H9 (cell line): ENCODE data around the gene AARSD1. TPM values are rescaled to one million over a fixed set of nuclear protein-coding genes. Genes with fewer than 3 reads are reported as not detected.

Source experiments
- DNase-seq: peaks from one replicate; pipeline ENCODE4 v3.0.0-alpha.2; 2017
- H2AFZ ChIP-seq: one replicate; pipeline ENCODE4 v1.6.1; 2013; ENCODE audit warnings: mild to moderate bottlenecking, low read length, control low read depth, moderate library complexity
- H2AK5ac ChIP-seq: 2 replicates; pipeline ENCODE4 v1.6.1; 2013; ENCODE audit warnings: low read length, control low read depth, mixed read lengths; ENCODE audit not compliant: insufficient read length
- H2BK120ac ChIP-seq: one replicate; pipeline ENCODE4 v1.6.1; 2013; ENCODE audit warnings: low read depth, mild to moderate bottlenecking, low read length, control low read depth, inconsistent platforms; ENCODE audit not compliant: poor library complexity, severe bottlenecking
- H2BK12ac ChIP-seq: 2 replicates; pipeline ENCODE4 v1.6.1; 2013; ENCODE audit warnings: low read length, control low read depth, mixed read lengths, low read depth; ENCODE audit not compliant: insufficient read length
- H2BK15ac ChIP-seq: 2 replicates; pipeline ENCODE4 v1.6.1; 2013; ENCODE audit warnings: low read depth, low read length, control low read depth
- H2BK20ac ChIP-seq: one replicate; pipeline ENCODE4 v1.6.1; 2013; ENCODE audit warnings: low read depth, mild to moderate bottlenecking, low read length, control low read depth, inconsistent platforms; ENCODE audit not compliant: poor library complexity, severe bottlenecking
- H2BK5ac ChIP-seq: 2 replicates; pipeline ENCODE4 v1.6.1; 2013; ENCODE audit warnings: low read length, control low read depth, mixed read lengths; ENCODE audit not compliant: insufficient read length
- H3K14ac ChIP-seq: 2 replicates; pipeline ENCODE4 v1.6.1; 2013; ENCODE audit warnings: low read length, control low read depth; ENCODE audit not compliant: insufficient read depth
- H3K18ac ChIP-seq: 2 replicates; pipeline ENCODE4 v1.6.1; 2013; ENCODE audit warnings: low read depth, mild to moderate bottlenecking, mixed read lengths, low read length, control low read depth; ENCODE audit not compliant: insufficient read length
- H3K23ac ChIP-seq: 2 replicates; pipeline ENCODE4 v1.6.1; 2013; ENCODE audit warnings: low read length, control low read depth, mixed read lengths, low read depth; ENCODE audit not compliant: insufficient read length
- H3K23me2 ChIP-seq: 2 replicates; pipeline ENCODE4 v1.6.1; 2013; ENCODE audit warnings: low read depth, mild to moderate bottlenecking, mixed read lengths, low read length, control low read depth; ENCODE audit not compliant: insufficient read length, poor library complexity, severe bottlenecking
- H3K27ac ChIP-seq: 2 replicates; pipeline ENCODE4 v1.5.1; 2013; ENCODE audit warnings: low read length, control low read depth, mixed read lengths, low read depth; ENCODE audit not compliant: insufficient read length
- H3K27me3 ChIP-seq: 2 replicates; pipeline ENCODE4 v1.6.1; 2013; ENCODE audit warnings: low read length, control low read depth, inconsistent platforms; ENCODE audit not compliant: insufficient read depth
- H3K4ac ChIP-seq: 2 replicates; pipeline ENCODE4 v1.6.1; 2013; ENCODE audit warnings: low read depth, mild to moderate bottlenecking, control low read depth, inconsistent platforms, low read length, moderate library complexity
- H3K4me1 ChIP-seq: 2 replicates; pipeline ENCODE4 v1.6.1; 2013; ENCODE audit warnings: low read length, control low read depth, inconsistent platforms; ENCODE audit not compliant: insufficient read depth
- H3K4me2 ChIP-seq: 2 replicates; pipeline ENCODE4 v1.6.1; 2013; ENCODE audit warnings: low read length, control low read depth, mixed read lengths; ENCODE audit not compliant: insufficient read length, insufficient read depth
- H3K56ac ChIP-seq: 2 replicates; pipeline ENCODE4 v1.6.1; 2013; ENCODE audit warnings: low read depth, mild to moderate bottlenecking, mixed read lengths, low read length, control low read depth; ENCODE audit not compliant: insufficient read length
- H3K79me1 ChIP-seq: 2 replicates; pipeline ENCODE4 v1.6.1; 2013; ENCODE audit warnings: low read depth, mild to moderate bottlenecking, moderate library complexity, low read length, control low read depth, inconsistent platforms; ENCODE audit not compliant: insufficient read depth, poor library complexity, severe bottlenecking
- H3K79me2 ChIP-seq: 2 replicates; pipeline ENCODE4 v1.6.1; 2013; ENCODE audit warnings: low read length, control low read depth, inconsistent platforms; ENCODE audit not compliant: insufficient read depth
- H3K9ac ChIP-seq: 2 replicates; pipeline ENCODE4 v1.6.1; 2013; ENCODE audit warnings: low read length, control low read depth, mixed read lengths; ENCODE audit not compliant: insufficient read length; ENCODE audit errors: extremely low read depth
- H3K9me3 ChIP-seq: one replicate; pipeline ENCODE4 v1.6.1; 2013; ENCODE audit warnings: low read depth, low read length, inconsistent platforms; ENCODE audit not compliant: control insufficient read depth
- H3T11ph ChIP-seq: one replicate; pipeline ENCODE4 v1.6.1; 2013; ENCODE audit warnings: mild to moderate bottlenecking, low read length, control low read depth, inconsistent platforms
- H4K20me1 ChIP-seq: one replicate; pipeline ENCODE4 v1.6.1; 2013; ENCODE audit not compliant: control insufficient read depth, insufficient read length, insufficient read depth
- H4K5ac ChIP-seq: 2 replicates; pipeline ENCODE4 v1.6.1; 2013; ENCODE audit warnings: low read depth, mild to moderate bottlenecking, mixed read lengths, low read length, control low read depth; ENCODE audit not compliant: insufficient read length
- H4K8ac ChIP-seq: replicated peaks from 2 replicates; pipeline ENCODE4 v1.6.1; 2013; ENCODE audit warnings: low read length, control low read depth, mixed read lengths, low read depth; ENCODE audit not compliant: insufficient read length
- H4K91ac ChIP-seq: 2 replicates; pipeline ENCODE4 v1.6.1; 2013; ENCODE audit warnings: low read depth, mild to moderate bottlenecking, moderate library complexity, mixed read lengths, low read length, control low read depth; ENCODE audit not compliant: insufficient read length
- H3K27ac Mint-ChIP-seq, 3 experiments: 2 replicates in 2 of 3; 3 replicates in 1 of 3; pipeline ENCODE4 v1.8.0; 2020 to 2021; ENCODE audit warnings: mixed read lengths in 3 of 3, mild to moderate bottlenecking in 1 of 3, moderate library complexity in 1 of 3
- H3K27me3 Mint-ChIP-seq: 2 replicates; pipeline ENCODE4 v1.8.0; 2021; ENCODE audit warnings: low read depth, mild to moderate bottlenecking, moderate library complexity, mixed read lengths
- H3K36me3 Mint-ChIP-seq, 3 experiments: 2 replicates in 2 of 3; 3 replicates in 1 of 3; pipeline ENCODE4 v1.8.0; 2020 to 2021; ENCODE audit warnings: low read depth in 3 of 3, mixed read lengths in 3 of 3; ENCODE audit not compliant: insufficient read depth in 1 of 3
- H3K4me1 Mint-ChIP-seq, 2 experiments: 2 replicates each; pipeline ENCODE4 v1.8.0; 2020; ENCODE audit warnings: mixed read lengths in 2 of 2
- H3K4me3 Mint-ChIP-seq, 2 experiments: 2 replicates in 1 of 2; 3 replicates in 1 of 2; pipeline ENCODE4 v1.8.0; 2020 to 2021; ENCODE audit warnings: mild to moderate bottlenecking in 2 of 2, mixed read lengths in 2 of 2, moderate library complexity in 1 of 2
- H3K9me3 Mint-ChIP-seq, 2 experiments: 2 replicates in 1 of 2; 3 replicates in 1 of 2; pipeline ENCODE4 v1.8.0; 2020; ENCODE audit warnings: mild to moderate bottlenecking in 2 of 2, mixed read lengths in 2 of 2, moderate library complexity in 1 of 2
- WGBS: extraction: QIAGEN DNeasy Blood & Tissue Kit; methylation state at CpG from one replicate; pipeline ENCODE4 v1.1.7; 2013; ENCODE audit warnings: missing lambda C conversion rate, low lambda C conversion rate, mixed read lengths; ENCODE audit not compliant: insufficient read length; ENCODE audit errors: extremely low coverage; 5-methylcytosine and 5-hydroxymethylcytosine counted together
- total RNA-seq: library from RNA; stranded (reverse); gene quantifications from 2 replicates; pipeline ENCODE4 v1.2.1, GENCODE V29; 2021
- TF ChIP-seq, protein P1 (sequence below): fragments of 200-600 bp; sonication (generic); conservative IDR thresholded peaks from 3 replicates; pipeline ENCODE4 v1.8.0; 2021; ENCODE audit warnings: antibody characterized with exemption, mild to moderate bottlenecking

Gene AARSD1
- total RNA-seq, 1 experiment from 2014 or later: 68.7 TPM

- Histone ChIP-seq H3K79me1 (peaks cover 6% of the 10 kb centered on the region), H3K14ac (peak within 1 kb of the TSS; percentile 92), H3K9me3 (no peaks in the 10 kb centered on the region), H3K4ac (peak within 1 kb of the TSS; percentile 40; the same call in 1 of the 2 replicates), H3K27ac (peak within 1 kb of the TSS; percentile 13), H3K9ac (peak within 1 kb of the TSS; percentile 98), H4K5ac (peak within 1 kb of the TSS; percentile 74), H2BK5ac (peak within 1 kb of the TSS; percentile 15), H3K23me2 (peaks cover 10% of the 10 kb centered on the region), H2BK12ac (no peak within 1 kb of the TSS), H2BK15ac (no peak within 1 kb of the TSS), H2BK120ac (no peak within 1 kb of the TSS), H3K4me2 (peak within 1 kb of the TSS; percentile 95), H2AFZ (no peak within 1 kb of the TSS), H3K18ac (peak within 1 kb of the TSS; percentile 81), H2BK20ac (no peak within 1 kb of the TSS), H3T11ph (no peak within 1 kb of the TSS), H3K23ac (no peak within 1 kb of the TSS), H2AK5ac (no peak within 1 kb of the TSS), H4K91ac (no peak within 1 kb of the TSS), H4K8ac (peak within 1 kb of the TSS; percentile 58), H3K27me3 (no peaks in the 10 kb centered on the region), H3K56ac (peak within 1 kb of the TSS; percentile 38), H3K4me1 (no peaks in the 10 kb centered on the region), H4K20me1 (no peaks in the 10 kb centered on the region), H3K79me2 (peaks cover 15% of the 10 kb centered on the region; the same call in 1 of the 2 replicates)
- H3K9me3 Mint-ChIP-seq: no peaks in the 10 kb centered on the region; a peak in 1 of 5 replicates
- H3K36me3 Mint-ChIP-seq: peaks cover 37 to 58% (median 52%) of the 10 kb centered on the region in 3 experiments
- peak within 1 kb of the TSS; percentile 98 to 100 (median 99) for H3K27ac Mint-ChIP-seq
- peaks cover 20 to 25% of the 10 kb centered on the region in 2 experiments for H3K4me1 Mint-ChIP-seq
- no peaks in the 10 kb centered on the region for H3K27me3 Mint-ChIP-seq
- DNase-seq: peak; percentile 100
- H3K4me3 Mint-ChIP-seq: peak within 1 kb of the TSS; percentile 97 to 98
- TF ChIP-seq, protein P1, sequence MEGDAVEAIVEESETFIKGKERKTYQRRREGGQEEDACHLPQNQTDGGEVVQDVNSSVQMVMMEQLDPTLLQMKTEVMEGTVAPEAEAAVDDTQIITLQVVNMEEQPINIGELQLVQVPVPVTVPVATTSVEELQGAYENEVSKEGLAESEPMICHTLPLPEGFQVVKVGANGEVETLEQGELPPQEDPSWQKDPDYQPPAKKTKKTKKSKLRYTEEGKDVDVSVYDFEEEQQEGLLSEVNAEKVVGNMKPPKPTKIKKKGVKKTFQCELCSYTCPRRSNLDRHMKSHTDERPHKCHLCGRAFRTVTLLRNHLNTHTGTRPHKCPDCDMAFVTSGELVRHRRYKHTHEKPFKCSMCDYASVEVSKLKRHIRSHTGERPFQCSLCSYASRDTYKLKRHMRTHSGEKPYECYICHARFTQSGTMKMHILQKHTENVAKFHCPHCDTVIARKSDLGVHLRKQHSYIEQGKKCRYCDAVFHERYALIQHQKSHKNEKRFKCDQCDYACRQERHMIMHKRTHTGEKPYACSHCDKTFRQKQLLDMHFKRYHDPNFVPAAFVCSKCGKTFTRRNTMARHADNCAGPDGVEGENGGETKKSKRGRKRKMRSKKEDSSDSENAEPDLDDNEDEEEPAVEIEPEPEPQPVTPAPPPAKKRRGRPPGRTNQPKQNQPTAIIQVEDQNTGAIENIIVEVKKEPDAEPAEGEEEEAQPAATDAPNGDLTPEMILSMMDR: peak; percentile 89
- WGBS: no CpG with 5 or more reads among the region's 49 CpGs
Measured at GRCh38 chr17:42997984-42998938, 34.0 kb upstream of the AARSD1 start, which contains the start of gene RPL27. Gene RPL27 (plus strand): TSS chr17:42998419. CDS start chr17:42998751, 332 bp downstream.
